ENCODE data around the gene MEST. TPM values are rescaled to one million over a fixed set of nuclear protein-coding genes. Genes with fewer than 3 reads are reported as not detected.

MEST gene, protein sequence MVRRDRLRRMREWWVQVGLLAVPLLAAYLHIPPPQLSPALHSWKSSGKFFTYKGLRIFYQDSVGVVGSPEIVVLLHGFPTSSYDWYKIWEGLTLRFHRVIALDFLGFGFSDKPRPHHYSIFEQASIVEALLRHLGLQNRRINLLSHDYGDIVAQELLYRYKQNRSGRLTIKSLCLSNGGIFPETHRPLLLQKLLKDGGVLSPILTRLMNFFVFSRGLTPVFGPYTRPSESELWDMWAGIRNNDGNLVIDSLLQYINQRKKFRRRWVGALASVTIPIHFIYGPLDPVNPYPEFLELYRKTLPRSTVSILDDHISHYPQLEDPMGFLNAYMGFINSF
- 6.8 and 23.0 TPM in 2 replicates for total RNA-seq

DNA sequence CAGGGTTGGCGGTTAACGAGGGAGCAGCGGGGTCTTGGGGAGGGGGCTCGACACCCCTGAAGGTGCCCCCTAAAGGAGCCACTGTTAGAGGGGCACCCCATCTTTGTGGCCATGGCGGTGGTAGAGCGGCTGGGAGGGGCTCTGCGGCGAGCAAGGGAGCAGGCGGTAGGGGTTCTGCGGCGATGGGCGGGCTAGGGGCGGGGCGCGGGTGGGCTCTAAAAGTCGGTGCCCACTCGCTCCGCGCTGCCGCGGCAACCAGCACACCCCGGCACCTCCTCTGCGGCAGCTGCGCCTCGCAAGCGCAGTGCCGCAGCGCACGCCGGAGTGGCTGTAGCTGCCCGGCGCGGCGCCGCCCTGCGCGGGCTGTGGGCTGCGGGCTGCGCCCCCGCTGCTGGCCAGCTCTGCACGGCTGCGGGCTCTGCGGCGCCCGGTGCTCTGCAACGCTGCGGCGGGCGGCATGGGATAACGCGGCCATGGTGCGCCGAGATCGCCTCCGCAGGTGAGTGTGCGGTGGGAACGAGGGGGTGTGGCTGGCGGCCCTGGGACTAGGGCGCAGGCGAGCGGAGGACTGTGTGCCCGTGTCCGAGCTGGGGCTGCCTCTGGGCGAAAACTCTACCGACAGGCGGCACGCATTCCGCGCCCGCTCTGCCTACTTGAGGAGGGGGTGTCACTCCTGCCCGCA is at the start of gene MEST:
TSS of gene MEST (plus strand) at position 245 of the 682 bp plus-strand sequence. CDS start at position 474, 229 bp downstream.

Other genes with a start within 250 kb of the MEST start
- gene CPA2, start 225.2 kb upstream of the MEST start, total RNA-seq, result not detected in 2 replicates
- 3.8 and 8.4 TPM in 2 replicates for gene CPA4, start 198.9 kb upstream of the MEST start, total RNA-seq
- gene CPA5, start 147.3 kb upstream of the MEST start, total RNA-seq, result 0.17 TPM in 1 of 2 replicates, not detected in the other
- gene CPA1, start 111.6 kb upstream of the MEST start, total RNA-seq, result not detected in 2 replicates
- gene CEP41, start 51.1 kb upstream of the MEST start, total RNA-seq, result 12.1 and 16.4 TPM in 2 replicates
- gene COPG2, start 176.7 kb downstream of the MEST start, total RNA-seq, result 35.8 and 38.5 TPM in 2 replicates
- gene TSGA13, start 194.5 kb downstream of the MEST start, total RNA-seq, result not detected in 2 replicates
- gene KLF14, start 242.1 kb downstream of the MEST start, total RNA-seq, result under 0.01 TPM in 1 of 2 replicates, not detected in the other